NCI-H1417 (cell line): ENCODE results near the gene DNAH9.

Source experiments
- DNase-seq, 3 experiments: peaks; one replicate each; lab custom pipeline; 2025; lab: John Stamatoyannopoulos, UW

Gene DNAH9

GRCh38 chr17:11610999-11611566 lies 12.8 kb downstream of the DNAH9 start:
- DNase-seq: no peak

GRCh38 chr17:11612956-11613355 lies 14.7 kb downstream of the DNAH9 start:
- no peak for DNase-seq

GRCh38 chr17:11618861-11619566 lies 20.7 kb downstream of the DNAH9 start:
- DNase-seq: no peak

- no peak for DNase-seq
Observed at GRCh38 chr17:11622492-11622891, 24.2 kb downstream of the DNAH9 start.

GRCh38 chr17:11624976-11625375 lies 26.7 kb downstream of the DNAH9 start:
- DNase-seq: no peak

- no peak for DNase-seq
Observed at GRCh38 chr17:11625878-11626277, 27.6 kb downstream of the DNAH9 start.

- no peak for DNase-seq
Observed at GRCh38 chr17:11627301-11627940, 29.2 kb downstream of the DNAH9 start.

- no peak for DNase-seq
Observed at GRCh38 chr17:11628374-11628773, 30.1 kb downstream of the DNAH9 start.

- DNase-seq: no peak
Observed at GRCh38 chr17:11628831-11629230, 30.6 kb downstream of the DNAH9 start.

GRCh38 chr17:11636771-11637170 lies 38.5 kb downstream of the DNAH9 start:
- no peak for DNase-seq

- no peak for DNase-seq
Observed at GRCh38 chr17:11637796-11638195, 39.5 kb downstream of the DNAH9 start.

GRCh38 chr17:11638700-11639265 lies 40.5 kb downstream of the DNAH9 start:
- no peak for DNase-seq

GRCh38 chr17:11639736-11640462 lies 41.6 kb downstream of the DNAH9 start:
- no peak for DNase-seq

- no peak for DNase-seq
Observed at GRCh38 chr17:11640463-11640814, 42.2 kb downstream of the DNAH9 start.

GRCh38 chr17:11641521-11642275 lies 43.4 kb downstream of the DNAH9 start:
- DNase-seq: no peak

GRCh38 chr17:11642655-11643054 lies 44.4 kb downstream of the DNAH9 start:
- no peak for DNase-seq

- DNase-seq: no peak
Observed at GRCh38 chr17:11643851-11644250, 45.6 kb downstream of the DNAH9 start.

GRCh38 chr17:11644265-11645212 lies 46.3 kb downstream of the DNAH9 start:
- peak; percentile 12 to 62 (median 52) for DNase-seq

- DNase-seq: no peak
Observed at GRCh38 chr17:11645426-11645825, 47.2 kb downstream of the DNAH9 start.

- no peak for DNase-seq
Observed at GRCh38 chr17:11651089-11651488, 52.8 kb downstream of the DNAH9 start.

GRCh38 chr17:11668618-11669017 lies 70.3 kb downstream of the DNAH9 start:
- DNase-seq: no peak
